ENCODE measurements around the gene RERE. TPM values are rescaled to one million over a fixed set of nuclear protein-coding genes. Genes with fewer than 3 reads are reported as not detected.

RERE gene
- total and polyA plus RNA-seq, 4 donors: 116 to 434 (median 161) TPM

GRCh38 chr1:8471451-8471850 is 346.0 kb downstream of the RERE start:
- WGBS (ENCODE audit: insufficient coverage): 100% methylated on average over 4 of the region's 5 CpGs
- no peaks in the 10 kb centered on the region for H3K9me3 ChIP-seq (ENCODE audit: control insufficient read depth, insufficient read depth, low read length)
- DNase-seq (ENCODE audit: low read depth in 4 of 6, low spot score in 6 of 6): no peak
- no peaks in the 10 kb centered on the region for H3K36me3 ChIP-seq (ENCODE audit: control insufficient read depth, insufficient read depth, low read length)
- no peak overlapping the region for H3K4me3 ChIP-seq (ENCODE audit: low read depth, low read length)
- no peak overlapping the region for H3K27ac ChIP-seq (ENCODE audit: low read depth, low read length)
- no peaks in the 10 kb centered on the region for H3K27me3 ChIP-seq (ENCODE audit: control insufficient read depth, insufficient read depth, low read length)
- H3K4me1 ChIP-seq (ENCODE audit: control insufficient read depth, insufficient read depth, low read length): peaks cover 5% of the 10 kb centered on the region

- Histone ChIP-seq H3K4me1 (ENCODE audit: control insufficient read depth, insufficient read depth, low read length) (peaks cover 27% of the 10 kb centered on the region), H3K4me3 (ENCODE audit: low read depth, low read length) (no peak overlapping the region), H3K27me3 (ENCODE audit: control insufficient read depth, insufficient read depth, low read length) (no peaks in the 10 kb centered on the region), H3K9me3 (ENCODE audit: control insufficient read depth, insufficient read depth, low read length) (no peaks in the 10 kb centered on the region), H3K36me3 (ENCODE audit: control insufficient read depth, insufficient read depth, low read length) (peaks cover 6% of the 10 kb centered on the region), H3K27ac (ENCODE audit: low read depth, low read length) (no peak overlapping the region)
- WGBS (ENCODE audit: insufficient coverage): no CpG with 5 or more reads among the region's 4 CpGs
- DNase-seq (ENCODE audit: low read depth in 4 of 6, low spot score in 6 of 6): no peak
Observed at GRCh38 chr1:8468751-8469150, 348.7 kb downstream of the RERE start.

- WGBS (ENCODE audit: insufficient coverage): 80% methylated on average over 2 of the region's 3 CpGs
- Histone ChIP-seq H3K27me3 (ENCODE audit: control insufficient read depth, insufficient read depth, low read length) (no peaks in the 10 kb centered on the region), H3K27ac (ENCODE audit: low read depth, low read length) (no peak overlapping the region), H3K9me3 (ENCODE audit: control insufficient read depth, insufficient read depth, low read length) (no peaks in the 10 kb centered on the region), H3K4me3 (ENCODE audit: low read depth, low read length) (no peak overlapping the region), H3K4me1 (ENCODE audit: control insufficient read depth, insufficient read depth, low read length) (peaks cover 39% of the 10 kb centered on the region), H3K36me3 (ENCODE audit: control insufficient read depth, insufficient read depth, low read length) (peaks cover 7% of the 10 kb centered on the region)
- no peak for DNase-seq (ENCODE audit: low read depth in 4 of 6, low spot score in 6 of 6)
Observed at GRCh38 chr1:8467308-8467707, 350.1 kb downstream of the RERE start.

GRCh38 chr1:8465692-8466091 is 351.7 kb downstream of the RERE start:
- Histone ChIP-seq H3K4me3 (ENCODE audit: low read depth, low read length) (no peak overlapping the region), H3K27ac (ENCODE audit: low read depth, low read length) (peak overlapping the region; percentile 58), H3K27me3 (ENCODE audit: control insufficient read depth, insufficient read depth, low read length) (no peaks in the 10 kb centered on the region), H3K9me3 (ENCODE audit: control insufficient read depth, insufficient read depth, low read length) (no peaks in the 10 kb centered on the region), H3K4me1 (ENCODE audit: control insufficient read depth, insufficient read depth, low read length) (peaks cover 46% of the 10 kb centered on the region), H3K36me3 (ENCODE audit: control insufficient read depth, insufficient read depth, low read length) (peaks cover 9% of the 10 kb centered on the region)
- no peak for DNase-seq (ENCODE audit: low read depth in 4 of 6, low spot score in 6 of 6)
- WGBS (ENCODE audit: insufficient coverage): 46% methylated on average over 12 of the region's 13 CpGs

GRCh38 chr1:8465013-8465412 is 352.4 kb downstream of the RERE start:
- DNase-seq (ENCODE audit: low read depth in 4 of 6, low spot score in 6 of 6): peak in 2 of 6 donors; percentile 66 to 86

GRCh38 chr1:8464377-8464776 is 353.1 kb downstream of the RERE start:
- WGBS (ENCODE audit: insufficient coverage): 69% methylated on average over 4 of the region's 4 CpGs
- Histone ChIP-seq H3K9me3 (ENCODE audit: control insufficient read depth, insufficient read depth, low read length) (no peaks in the 10 kb centered on the region), H3K27me3 (ENCODE audit: control insufficient read depth, insufficient read depth, low read length) (no peaks in the 10 kb centered on the region), H3K27ac (ENCODE audit: low read depth, low read length) (peak overlapping the region; percentile 87), H3K36me3 (ENCODE audit: control insufficient read depth, insufficient read depth, low read length) (peaks cover 9% of the 10 kb centered on the region), H3K4me3 (ENCODE audit: low read depth, low read length) (no peak overlapping the region), H3K4me1 (ENCODE audit: control insufficient read depth, insufficient read depth, low read length) (peaks cover 46% of the 10 kb centered on the region)
- DNase-seq (ENCODE audit: low read depth in 4 of 6, low spot score in 6 of 6): no peak

More at GRCh38 chr1:8465013-8465412, 352.4 kb downstream of the RERE start:
- WGBS (ENCODE audit: insufficient coverage): 58% methylated on average over 5 of the region's 5 CpGs
- peaks cover 9% of the 10 kb centered on the region for H3K36me3 ChIP-seq (ENCODE audit: control insufficient read depth, insufficient read depth, low read length)
- peak overlapping the region; percentile 58 for H3K27ac ChIP-seq (ENCODE audit: low read depth, low read length)
- H3K4me3 ChIP-seq (ENCODE audit: low read depth, low read length): no peak overlapping the region
- H3K27me3 ChIP-seq (ENCODE audit: control insufficient read depth, insufficient read depth, low read length): no peaks in the 10 kb centered on the region
- H3K9me3 ChIP-seq (ENCODE audit: control insufficient read depth, insufficient read depth, low read length): no peaks in the 10 kb centered on the region
- peaks cover 46% of the 10 kb centered on the region for H3K4me1 ChIP-seq (ENCODE audit: control insufficient read depth, insufficient read depth, low read length)

- peak in 3 of 6 donors; percentile 50 to 85 (median 83) for DNase-seq (ENCODE audit: low read depth in 4 of 6, low spot score in 6 of 6)
- Histone ChIP-seq H3K27ac (ENCODE audit: low read depth, low read length) (peak overlapping the region; percentile 87), H3K4me1 (ENCODE audit: control insufficient read depth, insufficient read depth, low read length) (peaks cover 46% of the 10 kb centered on the region), H3K9me3 (ENCODE audit: control insufficient read depth, insufficient read depth, low read length) (no peaks in the 10 kb centered on the region), H3K36me3 (ENCODE audit: control insufficient read depth, insufficient read depth, low read length) (peaks cover 9% of the 10 kb centered on the region), H3K27me3 (ENCODE audit: control insufficient read depth, insufficient read depth, low read length) (no peaks in the 10 kb centered on the region), H3K4me3 (ENCODE audit: low read depth, low read length) (no peak overlapping the region)
- WGBS (ENCODE audit: insufficient coverage): 14% methylated on average over 5 of the region's 8 CpGs
Observed at GRCh38 chr1:8463144-8463927, 354.1 kb downstream of the RERE start.

GRCh38 chr1:8462371-8462892 is 355.0 kb downstream of the RERE start:
- Histone ChIP-seq H3K4me1 (ENCODE audit: control insufficient read depth, insufficient read depth, low read length) (peaks cover 44% of the 10 kb centered on the region), H3K27me3 (ENCODE audit: control insufficient read depth, insufficient read depth, low read length) (no peaks in the 10 kb centered on the region), H3K9me3 (ENCODE audit: control insufficient read depth, insufficient read depth, low read length) (no peaks in the 10 kb centered on the region), H3K27ac (ENCODE audit: low read depth, low read length) (peak overlapping the region; percentile 87), H3K4me3 (ENCODE audit: low read depth, low read length) (no peak overlapping the region), H3K36me3 (ENCODE audit: control insufficient read depth, insufficient read depth, low read length) (peaks cover 9% of the 10 kb centered on the region)
- 72% methylated on average over 12 of the region's 13 CpGs for WGBS (ENCODE audit: insufficient coverage)
- DNase-seq (ENCODE audit: low read depth in 4 of 6, low spot score in 6 of 6): peak in 1 of 6 donors; percentile 36

- 50% methylated on average over 1 of the region's 5 CpGs for WGBS (ENCODE audit: insufficient coverage)
- Histone ChIP-seq H3K9me3 (ENCODE audit: control insufficient read depth, insufficient read depth, low read length) (no peaks in the 10 kb centered on the region), H3K4me1 (ENCODE audit: control insufficient read depth, insufficient read depth, low read length) (peaks cover 42% of the 10 kb centered on the region), H3K36me3 (ENCODE audit: control insufficient read depth, insufficient read depth, low read length) (peaks cover 9% of the 10 kb centered on the region), H3K4me3 (ENCODE audit: low read depth, low read length) (no peak overlapping the region), H3K27ac (ENCODE audit: low read depth, low read length) (peak overlapping the region; percentile 87), H3K27me3 (ENCODE audit: control insufficient read depth, insufficient read depth, low read length) (no peaks in the 10 kb centered on the region)
- DNase-seq (ENCODE audit: low read depth in 4 of 6, low spot score in 6 of 6): no peak
Observed at GRCh38 chr1:8461351-8462110, 355.9 kb downstream of the RERE start.
